ENCODE results near the gene TJP1.

The TJP1 gene

DNA sequence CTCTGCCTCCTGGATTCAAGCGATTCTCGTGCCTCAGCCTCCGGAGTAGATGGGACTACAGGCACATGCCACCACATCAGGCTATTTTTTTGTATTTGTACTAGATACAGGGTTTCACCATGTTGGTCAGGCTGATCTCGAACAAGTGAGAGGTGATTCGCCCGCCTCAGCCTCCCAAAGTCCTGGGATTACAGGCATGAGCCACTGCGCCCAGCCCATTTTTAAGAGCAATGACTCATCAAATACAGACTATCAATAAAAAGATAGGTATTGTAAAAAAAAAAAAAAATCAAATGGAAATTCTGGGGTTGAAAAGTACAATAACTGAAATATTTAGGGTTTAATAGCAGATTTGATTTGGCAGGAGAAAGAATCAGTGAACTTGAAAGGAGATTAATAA lies 129.0 kb downstream of the TJP1 start:
- TF ChIP-seq, protein P1, sequence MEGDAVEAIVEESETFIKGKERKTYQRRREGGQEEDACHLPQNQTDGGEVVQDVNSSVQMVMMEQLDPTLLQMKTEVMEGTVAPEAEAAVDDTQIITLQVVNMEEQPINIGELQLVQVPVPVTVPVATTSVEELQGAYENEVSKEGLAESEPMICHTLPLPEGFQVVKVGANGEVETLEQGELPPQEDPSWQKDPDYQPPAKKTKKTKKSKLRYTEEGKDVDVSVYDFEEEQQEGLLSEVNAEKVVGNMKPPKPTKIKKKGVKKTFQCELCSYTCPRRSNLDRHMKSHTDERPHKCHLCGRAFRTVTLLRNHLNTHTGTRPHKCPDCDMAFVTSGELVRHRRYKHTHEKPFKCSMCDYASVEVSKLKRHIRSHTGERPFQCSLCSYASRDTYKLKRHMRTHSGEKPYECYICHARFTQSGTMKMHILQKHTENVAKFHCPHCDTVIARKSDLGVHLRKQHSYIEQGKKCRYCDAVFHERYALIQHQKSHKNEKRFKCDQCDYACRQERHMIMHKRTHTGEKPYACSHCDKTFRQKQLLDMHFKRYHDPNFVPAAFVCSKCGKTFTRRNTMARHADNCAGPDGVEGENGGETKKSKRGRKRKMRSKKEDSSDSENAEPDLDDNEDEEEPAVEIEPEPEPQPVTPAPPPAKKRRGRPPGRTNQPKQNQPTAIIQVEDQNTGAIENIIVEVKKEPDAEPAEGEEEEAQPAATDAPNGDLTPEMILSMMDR (IDR thresholded peaks at IDR 0.05; ENCODE audit: control extremely low read depth, extremely low read depth, low read depth, missing control alignments): no peak
- ChIA-PET CTCF (no interaction called here), POLR2A (no interaction called here)
- DNase-seq (ENCODE audit: extremely low spot score): no peak

DNA sequence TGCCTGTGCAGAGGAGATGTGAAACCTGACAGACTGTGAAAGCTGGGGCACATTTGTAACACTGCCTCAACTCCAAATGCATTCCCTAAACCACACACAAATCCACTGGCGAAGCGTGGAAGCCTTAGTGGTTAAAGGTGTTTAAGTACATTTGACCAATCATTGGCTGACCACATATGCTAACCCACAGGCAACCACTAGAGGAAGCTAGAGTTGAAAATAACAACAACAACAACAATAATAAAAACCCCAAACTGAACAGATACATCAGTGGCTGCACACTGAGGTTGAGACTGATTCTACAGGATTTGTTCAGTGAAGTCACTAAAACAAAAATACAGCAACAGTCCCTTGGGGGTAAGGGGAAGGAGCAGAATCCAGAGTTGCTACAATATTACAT lies 129.7 kb downstream of the TJP1 start:
- ChIA-PET CTCF (no interaction called here), POLR2A (no interaction called here)
- no peak for DNase-seq (ENCODE audit: extremely low spot score)
- TF ChIP-seq, protein P1 (IDR thresholded peaks at IDR 0.05; ENCODE audit: control extremely low read depth, extremely low read depth, low read depth, missing control alignments): no peak

DNA sequence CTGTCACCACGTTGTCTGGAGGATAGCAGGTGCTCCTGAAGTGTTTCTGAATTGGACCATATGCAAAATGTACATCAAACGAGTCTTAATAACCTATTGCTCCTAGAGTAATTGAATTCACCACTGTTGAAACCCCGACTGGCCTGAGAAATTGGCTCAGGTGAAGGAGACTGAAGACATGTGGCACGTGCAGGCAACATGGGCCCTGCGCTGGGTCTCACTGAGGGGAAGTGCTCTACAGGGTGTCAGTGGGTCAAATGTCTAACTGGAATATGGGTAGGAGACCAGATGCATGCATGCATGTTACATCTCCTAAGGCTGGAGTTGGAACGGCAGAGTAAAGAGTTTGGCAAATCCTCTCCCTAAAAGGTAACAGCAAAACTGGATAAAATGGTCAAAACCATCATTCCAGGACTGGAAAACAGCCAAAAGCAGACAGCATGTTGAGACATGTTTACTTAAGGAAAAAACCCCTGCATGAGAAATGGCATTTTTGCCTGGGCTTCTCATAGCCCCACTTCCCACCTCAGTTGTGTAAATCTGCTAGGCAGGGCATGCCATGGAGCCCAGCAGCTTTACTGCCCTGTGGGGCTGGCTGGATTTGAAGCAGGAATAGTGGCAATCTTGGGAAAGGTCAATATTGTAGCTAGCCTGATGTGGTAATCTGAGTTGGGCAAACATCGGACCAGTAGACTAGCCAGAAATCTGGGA lies 131.3 kb downstream of the TJP1 start:
- POLR2A ChIA-PET: no interaction called here
- CTCF ChIA-PET: no interaction called here
- no peak for DNase-seq (ENCODE audit: extremely low spot score)
- TF ChIP-seq, protein P1 (IDR thresholded peaks at IDR 0.05; ENCODE audit: control extremely low read depth, extremely low read depth, low read depth, missing control alignments): no peak

DNA sequence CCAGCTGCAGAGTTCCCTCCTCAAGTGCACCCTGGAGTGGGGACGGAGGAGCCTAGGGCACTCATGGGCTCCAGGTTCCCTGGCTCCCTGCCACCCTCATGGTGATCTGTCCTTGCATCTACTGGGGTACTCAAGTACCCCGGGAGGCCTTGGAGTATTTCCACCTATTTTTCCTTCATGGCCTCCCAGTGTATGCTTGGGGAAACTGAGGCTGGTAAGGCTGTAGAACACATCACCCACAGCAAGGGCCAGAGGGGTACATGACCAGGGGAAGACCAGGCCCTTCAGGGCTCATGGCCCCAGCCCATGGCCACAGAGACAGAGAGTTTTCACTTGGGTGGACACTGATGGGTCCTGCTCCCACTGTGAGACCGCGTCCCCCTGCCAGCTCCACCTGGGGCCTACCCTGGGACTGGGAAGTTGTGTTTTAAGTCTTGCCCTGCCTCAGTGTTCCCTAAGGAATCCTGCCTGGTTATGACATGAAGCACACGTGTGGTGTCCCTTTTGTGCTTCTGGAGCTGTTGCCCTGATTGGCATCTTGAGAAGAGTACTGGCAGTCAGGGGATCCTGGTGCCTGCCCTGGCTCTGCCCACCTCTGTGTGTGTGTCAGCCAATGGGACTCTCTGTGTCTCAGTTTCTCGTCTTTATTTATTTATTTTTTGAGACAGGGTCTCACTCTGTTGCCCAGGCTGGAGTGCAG lies 132.8 kb downstream of the TJP1 start:
- POLR2A ChIA-PET: no interaction called here

DNA sequence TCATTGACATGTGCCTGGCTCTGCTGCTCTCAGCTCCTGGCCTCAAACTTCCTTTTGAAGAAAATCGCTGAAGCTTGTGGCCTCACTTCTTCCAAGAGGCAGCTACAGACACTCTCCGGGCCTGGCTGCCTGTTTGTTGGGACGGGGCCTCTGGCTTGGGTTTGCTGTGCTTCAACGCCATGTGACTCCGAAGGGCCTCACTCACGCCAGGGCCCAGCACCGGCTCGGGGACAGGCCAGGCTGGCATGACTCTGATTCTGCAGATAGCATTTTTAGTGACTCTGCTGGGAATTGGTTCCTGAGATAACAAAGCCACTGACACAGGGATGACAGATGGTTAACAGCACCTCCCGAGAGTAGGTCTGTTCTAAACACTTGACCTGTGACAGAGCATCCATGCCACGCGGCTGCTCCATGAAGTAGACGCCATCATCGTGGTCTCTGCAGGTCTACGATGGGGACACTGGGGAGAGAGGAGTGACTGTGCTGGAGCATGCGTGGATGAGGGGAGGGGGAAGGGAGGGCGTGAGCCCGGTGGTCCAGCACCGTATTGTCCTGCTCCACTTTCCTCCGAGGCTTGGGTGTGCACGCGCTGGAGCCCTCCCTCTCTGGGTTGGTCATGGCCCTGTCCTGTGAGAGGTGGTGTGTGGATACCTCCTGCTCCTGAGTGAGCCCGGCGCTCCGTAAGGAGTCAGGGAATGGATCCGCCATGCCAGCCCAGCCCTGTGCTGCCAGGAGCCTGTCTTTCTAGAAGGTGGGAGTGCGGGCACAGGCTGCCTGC lies 133.6 kb downstream of the TJP1 start:
- no peak for DNase-seq (ENCODE audit: extremely low spot score)
- ChIA-PET CTCF (no interaction called here), POLR2A (no interaction called here)
- TF ChIP-seq, protein P1 (IDR thresholded peaks at IDR 0.05; ENCODE audit: control extremely low read depth, extremely low read depth, low read depth, missing control alignments): no peak

More for the DNA sequence above, 132.8 kb downstream of the TJP1 start:
- CTCF ChIA-PET: no interaction called here
- DNase-seq (ENCODE audit: extremely low spot score): no peak
- TF ChIP-seq, protein P1 (IDR thresholded peaks at IDR 0.05; ENCODE audit: control extremely low read depth, extremely low read depth, low read depth, missing control alignments): no peak

DNA sequence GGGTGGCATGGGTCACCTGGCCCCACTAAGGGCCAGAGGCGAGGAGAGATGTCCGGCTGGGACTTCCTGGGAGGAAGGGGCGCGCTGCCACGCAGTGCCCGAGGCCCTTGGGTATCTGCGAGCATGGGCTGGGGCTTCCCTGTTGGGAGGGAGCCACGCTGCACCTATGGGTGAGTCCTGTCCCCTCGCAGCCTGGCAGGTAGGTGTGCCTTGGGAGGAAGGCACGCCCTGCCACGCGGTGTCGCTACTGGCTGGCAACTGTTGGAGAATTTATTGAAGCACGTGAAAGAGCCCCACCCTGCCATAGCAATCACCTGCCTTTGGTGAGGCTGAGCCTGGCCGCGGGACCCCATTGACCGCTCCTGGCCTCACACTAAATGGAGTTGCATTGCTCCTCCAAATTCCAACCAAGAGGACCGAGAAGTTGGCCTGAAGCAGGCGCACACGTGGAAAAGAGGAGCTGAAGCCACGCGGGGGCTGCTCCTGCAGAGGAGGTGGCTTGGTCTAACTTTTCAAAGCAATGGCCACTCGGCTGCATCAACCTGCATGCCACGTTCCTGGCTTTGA lies 134.2 kb downstream of the TJP1 start:
- CTCF ChIA-PET: no interaction called here
- DNase-seq (ENCODE audit: extremely low spot score): no peak
- POLR2A ChIA-PET: no interaction called here
- TF ChIP-seq, protein P1 (IDR thresholded peaks at IDR 0.05; ENCODE audit: control extremely low read depth, extremely low read depth, low read depth, missing control alignments): no peak
